ENCODE data around the gene CPEB4. TPM values are rescaled to one million over a fixed set of nuclear protein-coding genes. Genes with fewer than 3 reads are reported as not detected.

The CPEB4 gene
- total RNA-seq, 2 donors from 2014 or later, result 54.7 to 65.6 TPM

- no peak overlapping the region for H3K27ac ChIP-seq
- H3K4me1 ChIP-seq (ENCODE audit: control insufficient read depth in 1 of 2, low read depth in 2 of 2), result peaks cover 15 to 21% of the 10 kb centered on the region in 2 donors
- H3K36me3 ChIP-seq, result peaks cover 2% of the 10 kb centered on the region
- ATAC-seq (ENCODE audit: insufficient number of reproducible peaks, low FRiP score, low read depth) (no peak), DNase-seq (ENCODE audit: low spot score) (no peak)
- H3K4me3 ChIP-seq, result no peak overlapping the region
- TF ChIP-seq CTCF (IDR thresholded peaks at IDR 0.05), result no peak
- H3K27me3 ChIP-seq (replicated peaks; ENCODE audit: insufficient read depth), result no peaks in the 10 kb centered on the region
- no peaks in the 10 kb centered on the region for H3K9me3 ChIP-seq
Measured at GRCh38 chr5:173941102-173941501, 53.0 kb downstream of the CPEB4 start.

GRCh38 chr5:173941758-173942401 is 53.7 kb downstream of the CPEB4 start:
- peaks cover 15 to 16% of the 10 kb centered on the region in 2 donors for H3K4me1 ChIP-seq (ENCODE audit: control insufficient read depth in 1 of 2, low read depth in 2 of 2)
- ATAC-seq (ENCODE audit: insufficient number of reproducible peaks, low FRiP score, low read depth) (no peak), DNase-seq (ENCODE audit: low spot score) (no peak)
- H3K27me3 ChIP-seq (replicated peaks; ENCODE audit: insufficient read depth), result no peaks in the 10 kb centered on the region
- no peak overlapping the region for H3K27ac ChIP-seq
- peaks cover 7% of the 10 kb centered on the region for H3K36me3 ChIP-seq
- H3K4me3 ChIP-seq, result no peak overlapping the region
- TF ChIP-seq CTCF (IDR thresholded peaks at IDR 0.05), result no peak
- H3K9me3 ChIP-seq, result no peaks in the 10 kb centered on the region

- H3K27ac ChIP-seq, result no peak overlapping the region
- TF ChIP-seq CTCF (IDR thresholded peaks at IDR 0.05), result no peak
- no peak for ATAC-seq (ENCODE audit: insufficient number of reproducible peaks, low FRiP score, low read depth)
Measured at GRCh38 chr5:173944511-173944910, 56.4 kb downstream of the CPEB4 start.

GRCh38 chr5:173945160-173945559 is 57.0 kb downstream of the CPEB4 start:
- Histone ChIP-seq H3K27ac (no peak overlapping the region), H3K36me3 (peaks cover 24% of the 10 kb centered on the region), H3K4me3 (no peak overlapping the region), H3K9me3 (no peaks in the 10 kb centered on the region), H3K4me1 (ENCODE audit: control insufficient read depth in 1 of 2, low read depth in 2 of 2) (peaks cover 8 to 12% of the 10 kb centered on the region in 2 donors), H3K27me3 (replicated peaks; ENCODE audit: insufficient read depth) (no peaks in the 10 kb centered on the region)
- TF ChIP-seq CTCF (IDR thresholded peaks at IDR 0.05), result no peak
- DNase-seq (ENCODE audit: low spot score), result no peak
- no peak for ATAC-seq (ENCODE audit: insufficient number of reproducible peaks, low FRiP score, low read depth)

More at GRCh38 chr5:173944511-173944910, 56.4 kb downstream of the CPEB4 start:
- no peak for DNase-seq (ENCODE audit: low spot score)
- Histone ChIP-seq H3K9me3 (no peaks in the 10 kb centered on the region), H3K4me1 (ENCODE audit: control insufficient read depth in 1 of 2, low read depth in 2 of 2) (peaks cover 12 to 15% of the 10 kb centered on the region in 2 donors), H3K36me3 (peaks cover 19% of the 10 kb centered on the region), H3K27me3 (replicated peaks; ENCODE audit: insufficient read depth) (no peaks in the 10 kb centered on the region), H3K4me3 (no peak overlapping the region)

GRCh38 chr5:173946323-173946722 is 58.2 kb downstream of the CPEB4 start:
- Histone ChIP-seq H3K9me3 (no peaks in the 10 kb centered on the region), H3K4me1 (ENCODE audit: control insufficient read depth in 1 of 2, low read depth in 2 of 2) (peaks cover 8 to 12% of the 10 kb centered on the region in 2 donors), H3K36me3 (peaks cover 34% of the 10 kb centered on the region), H3K27ac (no peak overlapping the region), H3K4me3 (no peak overlapping the region), H3K27me3 (replicated peaks; ENCODE audit: insufficient read depth) (no peaks in the 10 kb centered on the region)
- no peak for TF ChIP-seq CTCF (IDR thresholded peaks at IDR 0.05)
- DNase-seq (ENCODE audit: low spot score) (no peak), ATAC-seq (ENCODE audit: insufficient number of reproducible peaks, low FRiP score, low read depth) (no peak)
